Measurements from ENCODE around the gene CD160.
"Not testable (repeated sequence)": the region's sequence is repeated elsewhere in the genome, so short reads cannot be mapped to it uniquely, and the experiment has no call there.

GRCh38 chr1:145686078-145686477 is 33.2 kb upstream of the CD160 start:
- TF ChIP-seq POLR2A, CTCF, POLR2AphosphoS5 (IDR thresholded peaks at IDR 0.05): not testable (repeated sequence)

All from prostate gland (tissue), 2 donors.